Natural killer cell treated with Interleukin-12 subunit alpha and Interleukin-12 subunit beta and Interleukin-15 and Interleukin-18, amount 100 ng/mL, for 72 hours (primary cell): ENCODE results near the gene SELP. TPM values are rescaled to one million over a fixed set of nuclear protein-coding genes. Genes with fewer than 3 reads are reported as not detected.

Experiments
- ATAC-seq, 2 donors: fragments of 150-1000 bp; cut with Tn5 transposase in 1 of 2; sonication (Bioruptor Pico), chemical (Tn5 transposase) in 1 of 2; 2 replicates each; pipeline ENCODE4 v1.10.0; 2021
- DNase-seq: peaks from one replicate; pipeline ENCODE4 v3.0.0; 2022; ENCODE audit warnings: low spot score
- H3K27ac Mint-ChIP-seq, 2 donors: 1 replicate in 1 of 2; 2 replicates in 1 of 2; pipeline ENCODE4 v1.8.0; 2022; ENCODE audit warnings: mixed read lengths in 2 of 2, mild to moderate bottlenecking in 1 of 2, moderate library complexity in 1 of 2
- H3K27me3 Mint-ChIP-seq, 2 donors: 1 replicate in 1 of 2; 2 replicates in 1 of 2; pipeline ENCODE4 v1.8.0; 2022; ENCODE audit warnings: mixed read lengths in 2 of 2
- H3K36me3 Mint-ChIP-seq: one replicate; pipeline ENCODE4 v1.8.0; 2022; ENCODE audit warnings: mixed read lengths
- H3K4me1 Mint-ChIP-seq, 2 donors: 1 replicate in 1 of 2; 2 replicates in 1 of 2; pipeline ENCODE4 v1.8.0; 2022; ENCODE audit warnings: low read depth in 2 of 2, mixed read lengths in 2 of 2, mild to moderate bottlenecking in 1 of 2
- H3K4me3 Mint-ChIP-seq: one replicate; pipeline ENCODE4 v1.8.0; 2022; ENCODE audit warnings: mixed read lengths
- H3K9me3 Mint-ChIP-seq: 2 replicates; pipeline ENCODE4 v1.8.0; 2022; ENCODE audit warnings: mixed read lengths
- total RNA-seq, 2 donors: library from RNA; stranded (reverse); gene quantifications; one replicate each; pipeline ENCODE4 v1.2.3, GENCODE V29; 2022

SELP gene
- total RNA-seq, 2 donors from 2014 or later: not detected

GRCh38 chr1:169608226-169608625 is 21.7 kb downstream of the SELP start:
- peaks cover 26 to 38% of the 10 kb centered on the region in 2 donors for H3K4me1 Mint-ChIP-seq
- no peak for DNase-seq
- no peak overlapping the region for H3K4me3 Mint-ChIP-seq
- H3K27me3 Mint-ChIP-seq: no peaks in the 10 kb centered on the region
- ATAC-seq: no peak
- H3K27ac Mint-ChIP-seq: peak overlapping the region in 1 of 2 donors; percentile 17
- peaks cover 4% of the 10 kb centered on the region for H3K9me3 Mint-ChIP-seq
- H3K36me3 Mint-ChIP-seq: no peaks in the 10 kb centered on the region

- no peaks in the 10 kb centered on the region for H3K27me3 Mint-ChIP-seq
- peaks cover 44 to 66% of the 10 kb centered on the region in 2 donors for H3K4me1 Mint-ChIP-seq
- peak overlapping the region; percentile 70 for H3K4me3 Mint-ChIP-seq
- peak; percentile 95 for ATAC-seq
- peaks cover 4% of the 10 kb centered on the region for H3K9me3 Mint-ChIP-seq
- DNase-seq: peak; percentile 85
- peak overlapping the region; percentile 64 to 88 for H3K27ac Mint-ChIP-seq
- no peaks in the 10 kb centered on the region for H3K36me3 Mint-ChIP-seq
Measured at GRCh38 chr1:169604781-169605560, 25.0 kb downstream of the SELP start.

- no peak for ATAC-seq
- Mint-ChIP-seq H3K36me3 (no peaks in the 10 kb centered on the region), H3K9me3 (peaks cover 4% of the 10 kb centered on the region), H3K27ac (peak overlapping the region; percentile 25 to 42), H3K27me3 (peaks cover 0 to 6% of the 10 kb centered on the region in 2 donors), H3K4me3 (no peak overlapping the region), H3K4me1 (peaks cover 38 to 56% of the 10 kb centered on the region in 2 donors)
- DNase-seq: no peak
Measured at GRCh38 chr1:169601096-169601881, 28.6 kb downstream of the SELP start.

GRCh38 chr1:169595764-169596711 is 33.9 kb downstream of the SELP start:
- H3K27me3 Mint-ChIP-seq: peaks cover 11 to 20% of the 10 kb centered on the region in 2 donors
- peaks cover 14 to 19% of the 10 kb centered on the region in 2 donors for H3K4me1 Mint-ChIP-seq
- no peak overlapping the region for H3K4me3 Mint-ChIP-seq
- DNase-seq: no peak
- no peaks in the 10 kb centered on the region for H3K9me3 Mint-ChIP-seq
- no peak overlapping the region for H3K27ac Mint-ChIP-seq
- H3K36me3 Mint-ChIP-seq: no peaks in the 10 kb centered on the region
- ATAC-seq: no peak

GRCh38 chr1:169594391-169594790 is 35.5 kb downstream of the SELP start:
- Mint-ChIP-seq H3K27me3 (peaks cover 11 to 20% of the 10 kb centered on the region in 2 donors), H3K4me3 (peak overlapping the region; percentile 11), H3K4me1 (peaks cover 8 to 13% of the 10 kb centered on the region in 2 donors), H3K36me3 (no peaks in the 10 kb centered on the region), H3K27ac (peak overlapping the region in 1 of 2 donors; percentile 4), H3K9me3 (no peaks in the 10 kb centered on the region)
- ATAC-seq (peak in 1 of 2 donors; percentile 54), DNase-seq (no peak)

GRCh38 chr1:169590932-169591331 is 39.0 kb downstream of the SELP start:
- DNase-seq (no peak), ATAC-seq (no peak)
- Mint-ChIP-seq H3K27me3 (peaks cover 11 to 18% of the 10 kb centered on the region in 2 donors), H3K27ac (no peak overlapping the region), H3K4me1 (peaks cover 14 to 21% of the 10 kb centered on the region in 2 donors), H3K4me3 (no peak overlapping the region), H3K36me3 (no peaks in the 10 kb centered on the region), H3K9me3 (no peaks in the 10 kb centered on the region)

- H3K4me1 Mint-ChIP-seq: peaks cover 6 to 13% of the 10 kb centered on the region in 2 donors
- no peak for ATAC-seq
- DNase-seq: no peak
- no peaks in the 10 kb centered on the region for H3K36me3 Mint-ChIP-seq
- peak overlapping the region in 1 of 2 donors; percentile 26 for H3K27ac Mint-ChIP-seq
- H3K4me3 Mint-ChIP-seq: no peak overlapping the region
- H3K9me3 Mint-ChIP-seq: no peaks in the 10 kb centered on the region
- H3K27me3 Mint-ChIP-seq: peaks cover 21 to 29% of the 10 kb centered on the region in 2 donors
Measured at GRCh38 chr1:169588785-169589485, 41.0 kb downstream of the SELP start.

- Mint-ChIP-seq H3K27me3 (peaks cover 18 to 36% of the 10 kb centered on the region in 2 donors), H3K4me1 (peaks cover 6 to 8% of the 10 kb centered on the region in 2 donors), H3K27ac (no peak overlapping the region), H3K9me3 (no peaks in the 10 kb centered on the region), H3K4me3 (no peak overlapping the region), H3K36me3 (no peaks in the 10 kb centered on the region)
- DNase-seq: no peak
- no peak for ATAC-seq
Measured at GRCh38 chr1:169588112-169588511, 41.8 kb downstream of the SELP start.

GRCh38 chr1:169586395-169587255 is 43.3 kb downstream of the SELP start, which contains the start of gene F5:
TSS of gene F5 (minus strand) at chr1:169586481. CDS start at chr1:169586386, 95 bp downstream.
- Mint-ChIP-seq H3K36me3 (no peaks in the 10 kb centered on the region), H3K27ac (peak within 1 kb of the TSS in 1 of 2 donors; percentile 57), H3K4me3 (peak within 1 kb of the TSS; percentile 26), H3K27me3 (peaks cover 13 to 31% of the 10 kb centered on the region in 2 donors), H3K4me1 (peaks cover 6 to 8% of the 10 kb centered on the region in 2 donors), H3K9me3 (no peaks in the 10 kb centered on the region)
- peak; percentile 68 for DNase-seq
- ATAC-seq: peak; percentile 92 to 94

GRCh38 chr1:169586067-169586394 is 43.9 kb downstream of the SELP start:
- H3K4me3 Mint-ChIP-seq: peak overlapping the region; percentile 26
- no peaks in the 10 kb centered on the region for H3K36me3 Mint-ChIP-seq
- H3K9me3 Mint-ChIP-seq: no peaks in the 10 kb centered on the region
- peak overlapping the region in 1 of 2 donors; percentile 55 for H3K27ac Mint-ChIP-seq
- DNase-seq: no peak
- peaks cover 6 to 8% of the 10 kb centered on the region in 2 donors for H3K4me1 Mint-ChIP-seq
- no peak for ATAC-seq
- peaks cover 10 to 31% of the 10 kb centered on the region in 2 donors for H3K27me3 Mint-ChIP-seq

GRCh38 chr1:169585181-169585580 is 44.7 kb downstream of the SELP start:
- no peak for DNase-seq
- Mint-ChIP-seq H3K4me3 (peak overlapping the region; percentile 21), H3K27me3 (peaks cover 10 to 31% of the 10 kb centered on the region in 2 donors), H3K9me3 (no peaks in the 10 kb centered on the region), H3K36me3 (no peaks in the 10 kb centered on the region), H3K27ac (peak overlapping the region in 1 of 2 donors; percentile 57), H3K4me1 (peaks cover 6 to 8% of the 10 kb centered on the region in 2 donors)
- no peak for ATAC-seq
